ENCODE data around the gene COL5A3. TPM values are rescaled to one million over a fixed set of nuclear protein-coding genes. Genes with fewer than 3 reads are reported as not detected.

Gene COL5A3
- total and polyA plus RNA-seq, 2 experiments from 2014 or later: 1.0 to 1.2 TPM

- TF ChIP-seq REST (IDR thresholded peaks at IDR 0.05; ENCODE audit: unreplicated experiment) (no peak), EZH2 (IDR thresholded peaks at IDR 0.05; ENCODE audit: low read depth, unreplicated experiment) (no peak)
Measured at GRCh38 chr19:10004617-10005016, 5.7 kb downstream of the COL5A3 start (continued).

- DNase-seq (ENCODE audit: low spot score) (no peak), ATAC-seq (no peak)
- Histone ChIP-seq H3K4me2 (no peak overlapping the region), H4K20me1 (replicated peaks; ENCODE audit: insufficient read depth) (no peaks in the 10 kb centered on the region), H3K27ac (ENCODE audit: low read depth) (no peak overlapping the region), H3K4me3 (no peak overlapping the region), H3K9me2 (ENCODE audit: insufficient read depth) (no peaks in the 10 kb centered on the region), H3K4me1 (ENCODE audit: insufficient read depth) (no peaks in the 10 kb centered on the region), H3K79me2 (replicated peaks; ENCODE audit: insufficient read depth) (no peaks in the 10 kb centered on the region), H2AFZ (no peak overlapping the region), H3K36me3 (ENCODE audit: insufficient read depth) (no peaks in the 10 kb centered on the region), H3F3A (replicated peaks; ENCODE audit: low read depth) (no peaks in the 10 kb centered on the region), H3K27me3 (ENCODE audit: insufficient read depth) (no peaks in the 10 kb centered on the region)
- Mint-ChIP-seq H3K4me1 (peaks cover 7% of the 10 kb centered on the region; the same call in 1 of the 3 replicates), H3K36me3 (ENCODE audit: low read depth) (no peaks in the 10 kb centered on the region; the same call in 2 of the 3 replicates), H3K9me3 (no peaks in the 10 kb centered on the region; the same call in 2 of the 3 replicates), H3K4me3 (no peak overlapping the region), H3K27me3 (ENCODE audit: insufficient read depth, low read depth, poor library complexity) (peaks cover 9% of the 10 kb centered on the region), H3K27ac (no peak overlapping the region)
- no peak for TF ChIP-seq NANOG (IDR thresholded peaks at IDR 0.05; ENCODE audit: borderline replicate concordance)
- TF ChIP-seq JUNB (IDR thresholded peaks at IDR 0.05; ENCODE audit: unreplicated experiment): no peak
- no peak for TF ChIP-seq CREB1 (CRISPR knock-in tag; IDR thresholded peaks at IDR 0.05; ENCODE audit: low read depth)
- no peak for TF ChIP-seq EZH2phosphoT487 (IDR thresholded peaks at IDR 0.05; ENCODE audit: unreplicated experiment)
- TF ChIP-seq POLR2AphosphoS5 (IDR thresholded peaks at IDR 0.05; ENCODE audit: low read depth): no peak
- no peak for TF ChIP-seq CTCF (conservative IDR thresholded peaks at IDR 0.05; ENCODE audit: low read depth in 2 of 2)
Measured at GRCh38 chr19:10003271-10003670, 7.0 kb downstream of the COL5A3 start.

GRCh38 chr19:10001899-10002298, 8.4 kb downstream of the COL5A3 start:
- peaks cover 13% of the 10 kb centered on the region for H3K27me3 Mint-ChIP-seq (ENCODE audit: insufficient read depth, low read depth, poor library complexity)
- H3K27ac ChIP-seq (ENCODE audit: low read depth): no peak overlapping the region
- DNase-seq (ENCODE audit: low spot score) (peak; percentile 72), ATAC-seq (peak; percentile 46)
- H3K4me1 ChIP-seq (ENCODE audit: insufficient read depth): no peaks in the 10 kb centered on the region
- H3K4me3 ChIP-seq: no peak overlapping the region
- H3K27ac Mint-ChIP-seq: no peak overlapping the region
- no peaks in the 10 kb centered on the region for H4K20me1 ChIP-seq (replicated peaks; ENCODE audit: insufficient read depth)
- H3K9me3 Mint-ChIP-seq: no peaks in the 10 kb centered on the region; the same call in 1 of the 3 replicates
- H3K4me1 Mint-ChIP-seq: peaks cover 5% of the 10 kb centered on the region; the same call in 1 of the 3 replicates
- no peaks in the 10 kb centered on the region for H3K9me2 ChIP-seq (ENCODE audit: insufficient read depth)
- no peaks in the 10 kb centered on the region for H3F3A ChIP-seq (replicated peaks; ENCODE audit: low read depth)
- H3K79me2 ChIP-seq (replicated peaks; ENCODE audit: insufficient read depth): no peaks in the 10 kb centered on the region
- H2AFZ ChIP-seq: peak overlapping the region; percentile 74
- no peaks in the 10 kb centered on the region for H3K27me3 ChIP-seq (ENCODE audit: insufficient read depth)
- H3K4me2 ChIP-seq: no peak overlapping the region
- no peaks in the 10 kb centered on the region for H3K36me3 ChIP-seq (ENCODE audit: insufficient read depth)
- H3K36me3 Mint-ChIP-seq (ENCODE audit: low read depth): no peaks in the 10 kb centered on the region
- no peak overlapping the region for H3K4me3 Mint-ChIP-seq
- TF ChIP-seq ZNF462 (CRISPR knock-in tag; IDR thresholded peaks at IDR 0.05): no peak
